Thymus (tissue), 11 donors: ENCODE results near the gene RBBP9. TPM values are rescaled to one million over a fixed set of nuclear protein-coding genes. Genes with fewer than 3 reads are reported as not detected.
"Not testable (repeated sequence)": the region's sequence is repeated elsewhere in the genome, so short reads cannot be mapped to it uniquely, and the experiment has no call there.

ENCODE experiments used
- DNase-seq, 9 donors: peaks; one replicate each; pipeline ENCODE4 v3.0.0-alpha.2; 2013; ENCODE audit warnings: low spot score in 9 of 9, low read depth in 6 of 9, missing footprints in 1 of 9
- H3K27ac ChIP-seq, 2 donors: one replicate each; pipeline ENCODE4 v1.5.1; 2013; ENCODE audit warnings: control low read depth in 1 of 2, low read depth in 1 of 2, low read length in 1 of 2, mild to moderate bottlenecking in 1 of 2, moderate library complexity in 1 of 2
- H3K27me3 ChIP-seq, 2 donors: one replicate each; pipeline ENCODE4 v1.5.1; 2013; ENCODE audit warnings: low read length in 1 of 2; ENCODE audit not compliant: control insufficient read depth in 2 of 2, insufficient read depth in 1 of 2
- H3K36me3 ChIP-seq, 2 donors: one replicate each; pipeline ENCODE4 v1.5.1; 2013; ENCODE audit warnings: low read length in 1 of 2, mild to moderate bottlenecking in 1 of 2, moderate library complexity in 1 of 2; ENCODE audit not compliant: control insufficient read depth in 2 of 2, insufficient read depth in 2 of 2
- H3K4me1 ChIP-seq, 2 donors: one replicate each; pipeline ENCODE4 v1.5.1; 2013; ENCODE audit warnings: low read length in 2 of 2; ENCODE audit not compliant: control insufficient read depth in 2 of 2, insufficient read depth in 2 of 2
- H3K4me3 ChIP-seq, 2 donors: one replicate each; pipeline ENCODE4 v1.5.1; 2013; ENCODE audit warnings: low read length in 2 of 2, control low read depth in 1 of 2, mild to moderate bottlenecking in 1 of 2
- H3K9me3 ChIP-seq, 2 donors: one replicate each; pipeline ENCODE4 v1.5.1; 2013; ENCODE audit warnings: low read length in 1 of 2, mild to moderate bottlenecking in 1 of 2; ENCODE audit not compliant: control insufficient read depth in 2 of 2, insufficient read depth in 1 of 2
- WGBS: extraction: QIAGEN DNeasy Blood & Tissue Kit; methylation state at CpG from one replicate; pipeline ENCODE4 v1.1.7; 2013; 5-methylcytosine and 5-hydroxymethylcytosine counted together
- polyA plus RNA-seq: library from polyadenylated mRNA; stranded (reverse); fragments of 200-250 nt; gene quantifications from one replicate; pipeline ENCODE4 v1.2.3, GENCODE V29; 2013
- total RNA-seq: library from RNA; stranded (reverse); fragments of 120-200 nt; gene quantifications from one replicate; pipeline ENCODE4 v1.2.4, GENCODE V29; 2013
- donor health status: healthy.

RBBP9 gene
- total and polyA plus RNA-seq, 2 donors, result 8.9 to 12.7 TPM

DNA sequence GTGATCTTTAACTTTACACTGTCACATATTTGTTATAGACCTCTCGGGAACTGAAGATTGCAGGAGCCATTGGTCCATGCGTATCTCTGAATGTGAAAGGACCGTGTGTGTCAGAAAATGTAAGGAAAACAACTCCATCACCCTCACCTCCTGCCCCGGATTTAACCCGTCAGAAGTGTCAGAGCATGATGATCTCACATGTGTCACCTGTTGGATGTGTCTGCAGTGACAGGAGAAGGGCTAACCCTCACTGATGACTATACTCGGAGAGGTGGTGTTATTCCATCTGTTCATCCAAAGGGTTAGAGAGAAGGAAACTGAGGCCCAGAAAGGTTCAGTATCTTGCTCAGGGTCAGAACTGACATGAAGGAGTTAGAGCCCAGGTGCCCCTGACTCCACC is 35.6 kb upstream of the RBBP9 start:
- 90% methylated on average over 6 of the region's 6 CpGs for WGBS
- H3K36me3 ChIP-seq, result peaks cover 50 to 57% of the 10 kb centered on the region in 2 donors
- no peaks in the 10 kb centered on the region for H3K4me1 ChIP-seq

DNA sequence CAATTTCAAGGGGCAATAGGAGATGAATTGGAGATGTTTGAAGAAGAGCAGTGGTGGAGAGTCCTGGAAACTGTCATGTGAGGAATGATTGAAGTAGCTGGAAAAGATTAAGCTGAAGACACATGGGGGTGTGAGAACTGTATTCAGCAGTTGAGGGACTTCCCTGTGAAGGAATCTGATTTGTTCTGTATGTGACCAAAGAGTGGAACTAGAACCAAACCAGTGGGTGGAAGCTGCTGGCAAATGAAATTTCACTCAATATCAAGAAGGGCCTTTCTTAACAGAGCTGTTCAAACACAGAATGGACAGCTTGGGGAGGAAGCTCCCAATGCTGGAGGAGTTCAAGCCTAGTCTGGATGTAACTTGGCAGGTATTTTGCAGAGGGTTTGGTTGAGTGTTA is 32.0 kb upstream of the RBBP9 start:
- Histone ChIP-seq H3K9me3 (no peaks in the 10 kb centered on the region), H3K4me1 (no peaks in the 10 kb centered on the region), H3K27ac (no peak overlapping the region), H3K4me3 (no peak overlapping the region), H3K27me3 (no peaks in the 10 kb centered on the region), H3K36me3 (peaks cover 70 to 72% of the 10 kb centered on the region in 2 donors)
- DNase-seq, result no peak

More for the DNA sequence above, 35.6 kb upstream of the RBBP9 start:
- DNase-seq, result no peak
- Histone ChIP-seq H3K4me3 (no peak overlapping the region), H3K27ac (no peak overlapping the region), H3K9me3 (no peaks in the 10 kb centered on the region), H3K27me3 (no peaks in the 10 kb centered on the region)

DNA sequence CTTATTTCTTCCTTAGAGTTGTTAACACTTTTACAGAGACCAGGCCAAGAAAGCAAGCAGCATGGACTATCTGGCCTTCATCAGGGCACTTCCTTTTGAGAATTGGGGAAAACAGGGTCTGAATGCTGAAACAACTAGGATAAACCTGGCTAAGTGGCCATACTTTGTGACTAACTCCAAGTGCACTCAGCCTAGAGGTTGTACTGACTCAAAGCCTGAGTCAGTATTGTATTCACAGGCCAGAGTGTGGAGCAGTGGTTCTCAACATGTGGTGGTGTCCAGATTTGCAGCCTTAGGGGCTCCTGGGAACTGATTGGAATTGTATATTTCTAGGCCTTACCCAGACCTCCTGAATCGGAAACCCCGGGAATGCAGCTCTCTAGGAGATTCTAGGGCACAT is 30.8 kb upstream of the RBBP9 start:
- peaks cover 65 to 66% of the 10 kb centered on the region in 2 donors for H3K36me3 ChIP-seq

DNA sequence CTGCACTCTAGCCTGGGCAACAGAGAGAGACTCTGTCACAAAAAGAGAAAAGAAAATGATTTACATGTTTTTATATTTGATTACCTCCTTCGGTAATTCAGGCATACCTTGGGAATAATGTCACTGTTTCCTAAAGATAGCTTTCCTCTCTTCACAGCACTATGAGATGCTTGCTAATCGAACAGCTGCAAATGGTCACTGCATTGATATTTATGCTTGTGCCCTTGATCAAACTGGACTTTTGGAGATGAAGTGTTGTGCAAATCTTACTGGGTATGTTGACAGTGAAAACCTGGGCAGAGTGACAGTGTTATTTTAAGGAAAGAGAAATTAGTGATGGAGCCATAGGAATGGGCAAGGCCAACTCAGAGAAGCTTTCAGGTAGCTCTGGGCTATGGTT is 30.3 kb upstream of the RBBP9 start:
- 98% methylated on average over 2 of the region's 2 CpGs for WGBS
- Histone ChIP-seq H3K9me3 (no peaks in the 10 kb centered on the region), H3K4me1 (no peaks in the 10 kb centered on the region), H3K4me3 (no peak overlapping the region), H3K27me3 (no peaks in the 10 kb centered on the region), H3K27ac (no peak overlapping the region), H3K36me3 (peaks cover 60 to 63% of the 10 kb centered on the region in 2 donors)
- DNase-seq, result no peak

More for the DNA sequence above, 30.8 kb upstream of the RBBP9 start:
- Histone ChIP-seq H3K27me3 (no peaks in the 10 kb centered on the region), H3K27ac (no peak overlapping the region), H3K4me3 (no peak overlapping the region), H3K4me1 (no peaks in the 10 kb centered on the region), H3K9me3 (no peaks in the 10 kb centered on the region)
- WGBS, result 97% methylated on average over 2 of the region's 2 CpGs
- no peak for DNase-seq

DNA sequence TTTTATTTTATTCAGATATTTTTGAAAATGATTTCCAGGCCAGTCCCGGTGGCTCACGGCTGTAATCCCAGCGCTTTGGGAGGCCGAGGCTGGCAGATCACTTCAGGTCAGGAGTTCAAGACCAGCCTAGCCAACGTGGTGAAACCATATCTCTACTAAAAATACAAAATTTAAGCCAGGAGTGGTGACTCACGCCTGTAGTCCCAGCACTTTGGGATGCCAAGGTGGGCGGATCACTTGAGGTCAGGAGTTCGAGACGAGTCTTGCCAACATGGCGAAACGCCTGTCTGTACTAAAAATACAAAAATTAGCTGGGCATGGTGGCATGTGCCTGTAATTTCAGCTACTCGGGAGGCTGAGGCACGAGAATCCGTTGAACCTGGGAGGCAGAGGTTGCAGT is 29.7 kb upstream of the RBBP9 start:
- H3K4me3 ChIP-seq, H3K27me3 ChIP-seq, DNase-seq, H3K27ac ChIP-seq, H3K4me1 ChIP-seq, H3K9me3 ChIP-seq: not testable (repeated sequence)
- H3K36me3 ChIP-seq, result peaks cover 57 to 62% of the 10 kb centered on the region in 2 donors
- WGBS, result 88% methylated on average over 14 of the region's 14 CpGs

DNA sequence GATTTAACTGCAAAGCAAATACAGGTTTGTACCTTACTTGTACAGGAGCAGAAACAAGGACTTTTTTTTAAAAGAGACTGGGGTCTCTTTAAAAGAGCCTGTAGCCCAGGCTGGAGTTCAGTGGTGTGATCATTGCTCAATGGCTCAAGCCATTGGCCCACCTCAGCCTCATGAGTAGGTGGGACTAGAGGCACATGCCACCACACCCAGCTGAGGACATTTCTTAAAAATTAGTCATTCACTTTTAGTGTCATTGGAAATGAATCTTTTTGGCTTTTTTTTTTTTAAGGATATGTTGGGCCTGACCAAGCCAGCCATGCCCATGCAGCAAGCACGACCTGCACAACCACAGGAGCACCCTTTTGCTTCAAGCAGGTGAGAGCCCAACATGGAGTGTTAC is 27.6 kb upstream of the RBBP9 start:
- peaks cover 48 to 59% of the 10 kb centered on the region in 2 donors for H3K36me3 ChIP-seq
- no peak overlapping the region for H3K4me3 ChIP-seq
- no peak for DNase-seq
- no peaks in the 10 kb centered on the region for H3K4me1 ChIP-seq
- H3K27me3 ChIP-seq, result no peaks in the 10 kb centered on the region
- H3K27ac ChIP-seq, result no peak overlapping the region
- no peaks in the 10 kb centered on the region for H3K9me3 ChIP-seq
- 100% methylated on average over 1 of the region's 1 CpG for WGBS

DNA sequence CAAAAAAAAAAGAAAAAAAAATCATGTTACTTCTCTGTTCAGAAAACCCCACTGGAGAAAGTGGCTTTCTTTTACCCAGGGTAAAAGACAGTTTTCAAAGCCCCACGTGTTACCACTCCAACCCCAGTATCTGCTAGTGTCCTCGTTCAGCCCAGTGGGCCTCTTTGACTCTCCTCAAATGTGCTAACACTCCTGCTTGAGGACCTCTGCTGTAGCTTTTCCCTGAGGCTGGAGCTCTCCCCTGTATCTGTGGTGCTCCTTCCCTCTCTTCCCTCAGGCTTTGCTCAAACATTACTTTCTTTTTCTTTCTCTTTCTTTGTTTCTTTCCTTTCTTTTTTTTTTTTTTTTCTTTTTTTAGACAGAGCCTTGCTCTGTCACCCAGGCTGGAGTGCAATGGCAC is 26.0 kb upstream of the RBBP9 start:
- Histone ChIP-seq H3K4me1 (no peaks in the 10 kb centered on the region), H3K9me3 (no peaks in the 10 kb centered on the region), H3K4me3 (no peak overlapping the region), H3K36me3 (peaks cover 34 to 43% of the 10 kb centered on the region in 2 donors), H3K27ac (no peak overlapping the region), H3K27me3 (no peaks in the 10 kb centered on the region)
- DNase-seq, result no peak
- 100% methylated on average over 2 of the region's 2 CpGs for WGBS

DNA sequence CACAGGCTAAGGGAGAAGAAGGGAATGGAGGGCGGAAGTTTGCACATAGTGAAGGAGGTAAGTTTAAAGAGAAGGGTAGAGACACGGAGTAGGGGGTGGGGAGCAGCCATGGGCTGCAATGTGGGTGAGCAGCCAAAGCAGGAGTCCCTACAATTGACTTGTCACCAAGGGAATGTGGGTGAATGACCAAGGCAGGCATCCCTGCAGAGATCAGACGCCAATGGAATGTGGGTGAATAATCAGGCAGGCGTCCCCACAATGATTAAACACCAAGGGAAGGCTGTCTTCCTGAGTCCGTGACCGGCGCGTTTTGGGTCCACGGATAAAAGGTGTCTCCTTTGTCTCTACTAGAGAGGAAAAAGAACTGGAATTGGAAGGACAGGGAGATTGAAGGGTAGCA is 25.0 kb upstream of the RBBP9 start:
- H3K4me1 ChIP-seq, H3K9me3 ChIP-seq, DNase-seq, H3K27me3 ChIP-seq, H3K27ac ChIP-seq, H3K4me3 ChIP-seq: not testable (repeated sequence)
- peaks cover 25 to 37% of the 10 kb centered on the region in 2 donors for H3K36me3 ChIP-seq
- 98% methylated on average over 9 of the region's 9 CpGs for WGBS

DNA sequence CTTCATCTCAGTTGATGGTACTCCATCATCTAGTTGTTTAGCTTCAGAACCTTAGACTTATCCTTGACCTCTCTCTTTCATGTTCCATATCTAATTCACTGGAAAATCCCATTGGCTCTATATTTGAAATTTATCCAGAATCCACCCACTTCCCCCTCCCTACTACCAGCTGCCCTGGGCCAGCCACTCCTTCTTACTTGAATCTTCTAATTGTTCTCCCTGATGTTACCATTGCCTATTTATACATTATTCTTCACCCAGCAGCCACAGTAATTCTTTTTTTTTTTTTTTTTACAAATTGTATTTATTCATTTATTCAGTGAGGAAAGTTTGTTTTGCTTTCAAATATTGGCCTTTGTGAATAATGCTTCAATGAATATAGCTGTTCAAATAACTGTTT is 18.9 kb upstream of the RBBP9 start:
- no peaks in the 10 kb centered on the region for H3K4me1 ChIP-seq
- H3K36me3 ChIP-seq, result peaks cover 14 to 19% of the 10 kb centered on the region in 2 donors

DNA sequence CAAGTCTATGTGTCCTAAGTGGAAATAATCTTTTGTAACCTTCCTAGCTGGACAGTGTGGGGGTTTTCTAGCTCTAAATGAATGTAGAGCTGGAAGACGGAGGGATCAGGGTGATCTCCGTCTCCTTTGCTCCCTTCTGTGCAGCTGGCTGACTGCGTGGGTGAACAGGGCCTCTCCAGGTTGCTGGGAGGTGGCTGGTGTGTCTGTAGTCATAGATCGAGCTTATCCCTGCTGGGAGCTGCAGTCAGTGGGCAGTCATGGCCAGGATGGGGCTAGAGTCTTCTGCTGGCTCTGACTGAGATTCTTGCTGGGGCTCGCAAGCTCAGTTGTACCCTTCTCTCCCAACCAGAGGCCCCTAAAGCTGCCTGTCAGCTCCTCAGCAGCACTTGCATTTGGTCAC is 17.1 kb upstream of the RBBP9 start:
- H3K36me3 ChIP-seq, result peaks cover 12 to 31% of the 10 kb centered on the region in 2 donors
- no peak for DNase-seq
- H3K9me3 ChIP-seq, result no peaks in the 10 kb centered on the region
- no peak overlapping the region for H3K4me3 ChIP-seq
- no peaks in the 10 kb centered on the region for H3K4me1 ChIP-seq
- no peak overlapping the region for H3K27ac ChIP-seq
- no peaks in the 10 kb centered on the region for H3K27me3 ChIP-seq
- WGBS, result over 99% methylated on average over 5 of the region's 5 CpGs

More for the DNA sequence above, 18.9 kb upstream of the RBBP9 start:
- H3K27ac ChIP-seq, result no peak overlapping the region
- H3K9me3 ChIP-seq, result no peaks in the 10 kb centered on the region
- DNase-seq, result no peak
- H3K27me3 ChIP-seq, result no peaks in the 10 kb centered on the region
- no peak overlapping the region for H3K4me3 ChIP-seq
